Right ventricle myocardium inferior (tissue), 1 donor: ENCODE data around the gene C4orf50. TPM values are rescaled to one million over a fixed set of nuclear protein-coding genes. Genes with fewer than 3 reads are reported as not detected.
"Not testable (repeated sequence)": the region's sequence is repeated elsewhere in the genome, so short reads cannot be mapped to it uniquely, and the experiment has no call there.

Experiments used
- ATAC-seq: fragments of 200-7000 bp; cut with Tn5 transposase; one replicate; pipeline ENCODE4 v1.9.1; 2020; ENCODE audit warnings: mild to moderate bottlenecking, moderate library complexity
- DNase-seq: peaks from one replicate; pipeline ENCODE4 v3.0.0; 2021; ENCODE audit errors: missing footprints
- intact Hi-C: fragments of 100-400 bp; cut with DNase I; formaldehyde crosslinking; loops from one replicate; pipeline ENCODE4 v1.11.0; 2022
- total RNA-seq: library from RNA; stranded (reverse); fragmentation: NEBNext Ultra II Directional; extraction: Animal tissue kit (Norgen Biotek cat#: 25700); gene quantifications from one replicate; pipeline ENCODE4 v1.2.1, GENCODE V29; 2021
- donor health status: DM: no; HTN: yes; CAD: no; lungs with severe emphysema.

The C4orf50 gene
- total RNA-seq, 1 donor from 2014 or later = not detected

DNA sequence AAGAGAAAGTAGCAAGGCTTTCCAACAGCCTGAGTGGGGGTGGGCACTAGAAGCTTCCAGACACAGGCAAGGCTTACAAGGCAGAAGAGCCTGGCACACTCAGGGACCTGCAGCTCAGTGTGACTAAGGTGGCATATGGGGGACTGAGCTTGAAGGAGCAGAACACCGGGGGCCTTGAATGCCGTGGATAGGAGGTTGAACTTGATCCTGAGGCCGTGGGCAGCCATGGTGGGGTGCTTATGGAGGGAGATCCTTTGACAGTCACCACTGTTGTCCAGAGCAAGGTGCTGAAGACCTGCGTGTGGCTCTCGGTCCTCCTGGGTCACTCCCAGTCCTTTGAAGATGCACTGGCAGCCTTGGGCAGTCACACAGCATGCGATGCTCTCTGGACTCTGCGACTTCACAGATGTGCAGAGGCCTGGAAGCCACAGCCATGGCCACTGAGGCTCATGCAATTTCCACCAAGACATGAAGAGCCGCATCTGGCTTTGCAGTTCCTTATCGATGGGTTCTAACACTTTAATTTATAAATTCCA is 18.3 kb downstream of the C4orf50 start:
- intact Hi-C loops = loop anchor here (5.0 kb wide), 1 partner anchor 327 kb away; no protein-coding TSS in a partner anchor
- no peak for DNase-seq
- no peak for ATAC-seq

DNA sequence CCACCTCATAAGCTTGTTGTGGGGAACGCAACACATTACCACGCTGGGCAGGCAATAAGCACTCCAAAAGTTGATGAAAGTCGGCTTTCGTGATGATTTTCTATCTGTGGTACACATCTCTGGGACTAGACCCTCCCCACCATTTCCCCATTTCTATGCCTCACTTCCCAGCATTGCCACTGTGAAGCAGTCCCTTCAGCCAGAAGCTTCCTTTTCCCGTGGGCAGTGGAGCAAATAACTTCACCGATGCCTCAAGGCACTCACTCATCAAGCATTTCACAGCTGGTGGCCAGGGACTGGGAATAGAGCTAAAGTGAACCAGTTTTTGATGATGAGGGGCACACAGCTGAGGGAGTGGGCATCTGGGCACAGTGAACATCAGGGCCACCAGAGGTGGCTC is 18.9 kb downstream of the C4orf50 start:
- DNase-seq (no peak), ATAC-seq (no peak)
- intact Hi-C loops = no loop called here

DNA sequence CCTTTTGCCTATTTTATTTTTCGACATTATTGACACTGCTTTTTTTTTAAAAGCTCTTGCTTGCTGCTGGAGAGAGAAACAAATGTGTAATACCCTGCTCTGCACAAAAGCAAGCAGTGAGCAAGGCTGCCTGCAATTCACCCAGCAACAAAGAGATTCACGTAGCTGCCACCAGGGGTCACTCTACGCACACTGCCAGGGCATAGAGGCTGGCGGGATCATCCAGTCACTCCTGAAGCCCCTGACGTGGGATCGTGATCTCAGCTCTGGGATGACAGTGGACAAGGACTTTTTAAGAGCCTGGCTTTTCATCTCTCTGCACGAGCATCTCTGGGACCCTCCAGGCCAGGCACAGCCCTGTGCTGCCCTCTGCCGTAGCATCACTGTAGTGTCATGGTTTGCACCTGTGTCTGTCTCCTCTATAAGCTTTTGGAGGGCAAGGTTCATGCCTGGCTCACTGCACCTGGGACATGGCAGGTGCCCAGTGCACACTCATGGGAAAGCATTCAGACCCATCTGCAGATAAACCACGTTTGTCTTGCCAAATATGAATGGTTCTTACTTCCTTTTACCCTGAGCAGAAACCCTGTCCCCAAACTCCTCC is 19.8 kb downstream of the C4orf50 start:
- intact Hi-C loops = no loop called here
- DNase-seq (no peak), ATAC-seq (peak; percentile 63)

DNA sequence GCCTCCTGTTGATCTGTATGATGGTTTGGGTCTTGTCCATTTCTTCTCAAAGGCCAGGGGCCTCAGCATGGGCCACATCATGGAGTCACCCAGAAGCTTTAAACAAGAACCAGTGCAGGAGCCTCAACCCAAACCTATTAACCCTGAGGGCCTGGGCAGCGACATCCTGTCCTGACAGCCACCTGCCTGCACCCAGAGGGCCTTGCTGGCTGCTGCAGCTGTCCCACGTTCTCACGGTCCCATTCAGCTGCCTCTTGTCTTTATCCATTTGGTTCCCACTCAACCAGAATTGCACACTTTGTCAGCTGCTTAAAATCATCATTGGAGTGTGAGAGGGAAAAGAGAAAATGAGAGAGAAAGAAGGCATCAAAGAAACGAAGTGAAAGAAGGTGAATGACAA is 21.6 kb downstream of the C4orf50 start:
- ATAC-seq (no peak), DNase-seq (no peak)
- intact Hi-C loops = no loop called here

DNA sequence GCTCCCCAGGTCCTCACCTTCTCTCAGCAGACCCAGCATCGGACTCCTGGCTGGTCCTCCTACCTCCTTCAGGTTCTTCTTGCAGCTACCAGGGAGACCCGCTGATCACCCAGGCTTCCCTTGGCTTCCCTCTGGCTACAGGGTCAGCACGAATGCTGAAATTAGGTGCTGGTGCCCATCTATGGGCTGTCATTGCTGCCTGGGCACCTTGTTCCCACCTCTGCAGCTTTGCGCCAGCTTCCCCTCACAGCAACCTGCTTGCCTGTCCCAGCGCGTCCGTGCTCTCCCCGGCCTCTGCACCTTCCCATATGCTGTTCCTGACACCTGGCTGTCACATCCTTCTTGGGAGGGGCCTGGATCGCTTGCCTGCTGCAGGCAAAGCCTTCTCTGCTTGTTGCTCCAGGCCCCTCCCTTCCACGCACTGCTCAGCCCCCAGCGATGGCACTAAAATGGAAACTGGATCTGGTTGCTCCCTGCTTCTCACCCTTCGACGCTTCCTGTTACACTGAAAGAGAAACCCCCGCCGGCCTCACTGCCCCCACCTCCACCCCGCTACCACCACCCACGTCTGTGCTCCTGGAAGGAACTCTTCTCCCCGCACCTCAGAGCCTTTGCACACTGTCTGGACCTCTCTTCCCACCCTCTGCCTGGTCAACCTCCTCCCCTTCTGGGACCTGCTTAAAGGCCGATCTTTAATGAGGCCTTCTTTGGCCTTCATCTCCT is 22.2 kb downstream of the C4orf50 start:
- intact Hi-C loops = no loop called here
- ATAC-seq = no peak
- no peak for DNase-seq

DNA sequence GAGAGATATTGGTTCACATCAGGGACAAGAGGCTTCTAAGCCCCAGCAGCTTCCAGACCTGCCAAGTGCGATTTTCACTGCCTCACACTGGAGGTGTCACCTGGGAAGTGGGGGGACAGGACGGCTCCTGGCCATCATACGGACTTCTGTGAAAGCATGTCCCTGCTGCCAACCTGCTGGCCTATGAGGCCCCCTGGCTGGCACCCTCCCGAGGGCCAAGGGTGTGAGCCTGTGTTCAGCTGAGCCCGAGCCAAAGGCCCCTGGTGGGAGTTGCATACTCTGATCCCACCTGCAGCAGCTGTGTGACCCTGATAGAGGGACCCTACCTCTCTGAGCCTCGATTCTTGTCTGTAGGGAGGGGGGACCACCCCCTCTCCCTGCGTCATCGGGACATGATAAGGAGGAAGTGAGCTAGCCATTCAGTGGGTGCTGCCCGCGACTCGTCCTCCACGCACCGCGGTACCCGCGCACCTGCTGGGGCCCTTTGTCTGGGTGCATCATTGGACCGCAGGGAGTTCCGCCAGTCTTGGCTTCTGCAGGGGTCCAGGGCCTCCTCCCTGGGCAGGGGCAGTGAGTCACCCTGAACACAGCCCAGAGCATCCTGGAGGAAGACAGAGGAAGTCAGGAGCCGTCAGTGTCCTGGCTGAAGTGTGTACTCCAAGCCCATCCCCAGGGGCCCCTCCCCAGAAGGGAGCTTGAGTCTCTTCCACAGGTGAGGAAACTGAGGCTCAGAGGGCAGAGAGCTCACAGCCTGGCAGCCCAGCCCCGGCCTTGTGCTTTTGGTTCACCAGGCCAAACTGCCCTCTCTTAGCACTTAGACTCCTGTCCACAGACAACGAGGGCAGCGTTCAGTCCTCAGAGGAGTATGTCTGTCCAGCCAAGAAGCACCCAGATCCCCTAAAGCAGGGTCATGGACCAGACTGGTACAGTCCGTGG is 24.1 kb downstream of the C4orf50 start:
- DNase-seq (no peak), ATAC-seq (no peak)
- intact Hi-C loops = no loop called here

DNA sequence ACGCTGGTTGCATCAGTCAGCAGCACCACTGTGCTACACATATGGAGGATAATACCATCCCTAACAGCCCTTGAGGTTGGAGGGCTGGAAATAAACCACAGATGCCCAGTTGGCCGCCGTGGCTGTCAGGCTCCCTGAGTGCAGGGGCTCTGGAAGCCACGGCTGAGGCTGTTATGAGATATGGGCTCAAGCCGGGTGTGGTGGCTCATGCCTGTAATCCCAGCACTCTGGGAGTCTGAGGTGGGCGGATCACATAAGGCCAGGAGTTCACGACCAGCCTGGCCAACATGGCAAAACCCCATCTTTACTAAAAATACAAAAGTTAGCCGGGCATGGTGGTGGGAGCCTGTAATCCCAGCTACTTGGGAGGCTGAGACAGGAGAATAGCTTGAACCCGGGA is 24.9 kb downstream of the C4orf50 start:
- intact Hi-C loops, DNase-seq, ATAC-seq: not testable (repeated sequence)

DNA sequence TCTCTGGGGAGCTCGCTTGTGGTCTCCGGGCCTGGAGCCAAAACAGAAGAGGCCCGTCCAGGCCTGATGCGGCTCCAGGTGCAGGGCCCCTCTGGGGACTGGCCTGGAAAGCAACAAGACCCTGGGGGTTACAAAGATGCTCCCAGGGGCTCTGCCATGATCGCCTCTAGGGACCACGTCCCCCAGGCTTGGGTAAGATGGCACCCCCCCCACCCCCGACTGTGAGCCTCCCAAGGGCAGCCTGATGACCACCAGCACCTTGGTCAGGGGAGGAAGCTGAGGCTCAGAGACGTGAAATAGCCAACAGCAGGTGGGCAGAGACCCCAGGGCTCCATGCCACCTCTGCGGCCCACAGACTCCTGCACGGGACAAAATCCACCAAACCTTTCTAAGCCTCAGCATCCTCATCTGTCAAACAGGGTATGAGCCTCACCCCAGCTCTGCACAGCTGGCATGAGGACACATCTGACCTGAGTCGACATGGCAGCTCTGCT is 25.4 kb downstream of the C4orf50 start:
- intact Hi-C loops = no loop called here
- ATAC-seq = no peak

DNA sequence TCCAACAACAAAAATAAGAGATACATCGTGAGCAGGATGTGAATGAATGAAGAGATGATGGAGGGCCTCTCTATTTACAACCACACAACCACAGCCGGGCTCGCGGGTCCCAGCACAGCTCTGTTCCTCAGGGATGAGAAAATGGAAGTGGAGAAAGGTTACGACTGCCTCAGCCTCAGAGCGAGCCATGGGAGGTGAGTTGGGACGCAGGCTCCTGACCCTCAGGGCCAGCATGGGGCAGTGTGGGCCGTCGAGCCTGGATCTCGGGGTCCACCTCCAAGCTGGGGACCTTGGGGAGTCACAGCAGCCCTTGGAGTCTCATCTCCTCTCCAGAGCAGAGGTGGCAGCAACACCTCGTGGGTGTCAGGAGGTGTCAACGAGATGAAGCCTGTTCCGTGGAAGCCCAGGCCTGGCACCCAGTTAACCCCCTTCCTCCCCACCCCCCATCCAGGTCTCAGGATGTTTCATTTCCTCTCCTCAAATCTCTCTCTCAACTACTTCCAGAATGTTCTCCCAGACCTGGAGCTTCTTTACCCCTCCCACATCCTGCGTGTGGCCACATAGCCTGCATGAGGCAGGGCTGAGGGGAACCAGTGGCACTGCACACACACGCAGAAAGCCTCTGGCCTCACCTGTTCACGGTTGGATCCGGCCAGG is 25.9 kb downstream of the C4orf50 start:
- intact Hi-C loops = no loop called here
- DNase-seq = no peak
- ATAC-seq = no peak

More for the DNA sequence above, 25.4 kb downstream of the C4orf50 start:
- DNase-seq = no peak

DNA sequence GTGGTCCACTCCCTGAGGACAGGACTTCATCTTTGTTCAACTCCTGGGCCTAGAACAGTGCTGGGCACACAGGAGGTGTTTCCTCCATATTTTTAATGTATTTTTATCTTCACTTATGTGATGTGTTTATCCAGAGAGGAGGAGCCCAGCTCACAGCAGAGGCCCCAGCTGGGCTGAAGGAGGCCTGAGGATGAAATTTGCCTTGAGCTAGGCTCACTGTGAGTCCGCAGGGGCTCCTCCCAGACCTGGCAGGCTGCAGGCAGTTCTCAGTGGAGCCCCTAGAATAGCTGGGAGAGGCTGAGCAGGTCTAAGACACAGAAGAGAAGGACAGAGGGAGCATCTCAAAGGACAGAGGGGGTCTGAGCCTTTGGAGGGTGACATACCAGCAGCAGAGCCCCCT is 26.8 kb downstream of the C4orf50 start:
- DNase-seq (no peak), ATAC-seq (no peak)
- intact Hi-C loops = no loop called here

DNA sequence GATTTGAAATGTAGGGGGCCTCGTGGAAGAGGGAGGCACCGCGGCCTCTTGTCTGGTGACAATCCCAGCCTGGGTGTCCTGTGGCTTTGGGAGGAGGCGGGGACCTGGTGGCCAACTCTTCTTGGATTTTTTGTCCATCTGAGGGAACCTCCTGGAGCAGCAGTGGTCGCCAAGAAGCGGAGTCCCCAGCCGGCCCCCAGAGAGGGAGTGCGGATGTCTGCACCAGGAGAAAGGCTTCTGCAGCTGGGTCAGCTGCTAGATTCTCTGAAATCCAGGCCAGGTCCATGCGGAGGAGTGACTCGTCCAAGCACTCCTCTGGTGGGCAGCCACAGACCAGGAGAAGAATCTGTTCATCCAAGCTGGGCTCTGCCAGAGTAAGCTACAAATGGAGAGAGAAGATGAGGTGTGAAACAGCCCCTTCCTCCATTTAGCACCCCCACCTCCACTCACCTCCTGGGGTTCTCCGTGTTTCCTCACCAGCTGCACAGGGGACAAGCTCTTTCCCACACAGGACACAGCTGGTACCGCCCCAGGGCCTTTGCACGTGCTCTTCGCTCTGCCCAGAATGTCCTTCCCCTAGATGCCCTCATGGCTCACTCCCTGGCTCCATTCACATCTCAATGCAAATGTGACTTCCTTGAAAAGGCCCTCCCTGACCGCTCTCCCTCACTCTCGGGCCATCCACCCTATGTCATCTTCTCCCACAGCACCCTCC is 27.6 kb downstream of the C4orf50 start:
- intact Hi-C loops = no loop called here
- DNase-seq (no peak), ATAC-seq (peak; percentile 16)

DNA sequence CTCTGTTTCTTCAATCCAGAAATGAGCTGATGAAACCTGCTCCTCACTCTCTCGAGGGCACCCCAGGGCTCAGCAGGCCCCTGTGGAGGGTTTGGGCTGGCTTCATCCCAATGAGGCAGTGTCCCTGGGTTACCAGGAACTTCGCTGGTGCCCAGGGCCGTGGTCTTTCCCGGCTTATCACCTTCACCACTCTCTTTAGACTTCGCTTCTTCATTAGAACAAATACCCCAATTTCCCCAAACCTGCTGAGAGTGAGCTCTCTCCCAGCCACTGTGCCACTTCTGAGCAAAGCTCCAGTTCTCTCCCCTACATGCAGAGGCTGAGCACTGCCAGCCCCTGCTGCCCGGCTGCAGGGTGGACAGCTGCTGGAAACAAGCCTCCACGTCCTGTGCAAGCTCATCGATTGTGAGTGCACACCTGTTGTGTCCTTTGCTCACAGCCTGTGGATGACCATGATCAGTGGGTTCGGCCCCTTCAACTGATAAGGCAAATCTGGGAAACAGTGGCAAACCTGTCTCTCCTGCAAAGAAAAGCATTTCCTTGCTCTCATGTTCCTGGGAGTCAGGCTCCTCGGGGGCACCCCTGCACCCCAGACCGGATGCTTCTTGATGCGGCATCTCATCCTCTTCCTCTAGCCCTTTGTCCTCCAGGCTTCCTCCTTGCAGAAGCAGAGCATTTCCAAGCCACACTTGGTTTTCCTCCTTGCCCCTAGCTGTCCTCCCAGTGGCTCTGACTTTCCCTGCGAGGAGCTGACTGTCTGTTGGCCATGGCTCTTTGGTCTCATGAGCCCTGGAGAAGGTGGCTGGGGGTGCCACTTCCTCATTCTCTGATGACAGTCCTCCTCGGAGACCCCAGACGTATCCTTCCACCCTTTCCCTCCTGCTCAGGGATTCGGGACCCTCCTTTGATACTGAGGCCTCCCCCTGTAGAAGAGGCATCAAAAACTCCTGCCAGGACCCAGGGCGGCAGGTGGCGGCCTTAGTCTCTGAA is 28.7 kb downstream of the C4orf50 start:
- ATAC-seq (no peak), DNase-seq (no peak)
- intact Hi-C loops = no loop called here

DNA sequence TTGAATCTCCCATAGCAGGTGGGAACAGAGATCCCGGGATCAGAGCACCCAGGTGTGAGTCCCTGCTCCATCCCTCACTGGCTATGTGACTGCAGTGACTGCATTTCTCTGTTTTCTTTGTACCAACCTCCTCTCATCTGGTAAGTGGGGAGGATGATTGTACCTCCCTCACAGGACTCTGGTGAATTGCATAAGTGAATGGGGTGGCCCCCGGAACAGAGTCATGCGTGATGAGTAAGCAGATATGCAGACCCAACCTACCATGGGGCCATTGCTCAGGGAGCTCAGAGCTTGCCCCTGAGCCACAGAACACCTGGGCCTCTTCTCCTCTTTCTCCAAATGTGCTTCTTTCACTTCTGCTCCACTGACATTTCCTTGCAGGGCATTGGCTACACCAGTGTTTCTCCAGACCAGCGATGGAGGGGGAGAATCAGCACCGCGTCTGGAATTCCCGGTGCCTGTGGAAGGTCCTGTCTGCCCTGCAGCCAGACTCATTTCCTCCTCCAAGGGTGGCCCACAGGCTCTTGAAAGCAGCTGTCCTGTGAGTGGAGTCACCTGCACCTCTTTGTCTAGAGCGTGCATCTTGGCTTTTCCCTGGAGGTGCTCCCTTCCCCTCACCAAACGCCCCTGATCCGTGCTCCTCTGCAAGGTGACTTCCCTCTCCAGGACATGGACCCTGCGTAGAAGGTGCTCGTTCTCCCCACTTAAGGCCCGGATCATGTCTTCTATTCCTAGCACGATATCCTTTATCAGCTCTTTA is 30.0 kb downstream of the C4orf50 start:
- no peak for DNase-seq
- no peak for ATAC-seq
- intact Hi-C loops = no loop called here

DNA sequence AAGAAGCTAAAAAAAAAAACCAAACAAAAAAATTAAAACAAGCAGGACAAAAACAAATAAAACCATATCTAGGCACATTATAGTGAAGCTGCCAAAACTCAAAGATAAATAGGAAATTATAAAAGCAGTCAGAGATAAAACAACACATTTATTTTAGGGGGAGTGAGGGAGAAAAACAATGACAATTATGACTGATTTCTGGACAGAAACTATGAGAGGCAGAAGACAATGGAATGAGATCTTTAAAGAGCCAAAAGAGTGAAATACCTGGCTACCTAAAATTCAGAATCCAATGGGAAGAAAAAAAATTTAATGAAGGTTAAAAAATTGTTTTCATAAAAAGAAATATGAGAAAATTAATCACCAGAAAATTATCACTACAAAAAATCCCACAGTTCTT is 33.4 kb downstream of the C4orf50 start:
- DNase-seq (no peak), ATAC-seq (no peak)
- intact Hi-C loops = no loop called here

DNA sequence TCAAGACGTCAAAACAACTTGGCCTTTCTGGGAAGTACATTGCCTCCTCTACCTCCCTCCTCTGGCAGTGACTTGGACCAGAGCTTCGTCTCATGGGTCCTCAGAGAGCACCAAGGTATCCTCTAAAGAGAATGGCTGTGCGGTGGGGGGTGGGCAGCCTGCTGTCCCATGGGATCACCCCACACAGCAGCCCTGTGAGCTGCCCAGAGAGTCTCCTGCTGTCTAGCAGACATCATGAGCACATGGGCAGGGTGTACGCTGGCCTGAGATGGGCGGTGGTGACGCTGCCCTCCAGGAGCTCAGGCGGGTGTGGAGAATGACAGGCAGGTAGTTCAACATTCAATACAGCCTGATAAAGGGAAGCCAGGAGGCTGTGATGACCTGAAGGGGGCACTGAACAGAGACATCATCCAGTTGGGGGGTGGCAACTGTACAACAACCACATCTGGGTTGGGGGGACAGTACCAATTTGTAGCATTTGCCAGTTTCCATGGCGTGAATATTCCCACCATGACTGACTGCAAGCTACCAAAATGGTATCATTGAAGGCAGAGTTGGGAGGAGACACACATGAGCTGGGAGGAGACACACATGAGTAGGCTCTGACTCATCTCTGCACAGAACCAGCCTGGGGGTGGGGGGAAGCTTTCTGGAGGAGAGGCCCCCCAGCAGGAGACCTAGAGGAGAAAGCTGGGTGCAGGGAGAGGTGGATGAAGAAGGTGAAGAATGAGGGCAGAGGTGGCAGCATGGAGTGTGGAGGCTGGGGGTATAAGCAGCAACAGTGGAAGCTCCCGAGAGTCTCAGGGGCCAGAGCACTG is 35.9 kb downstream of the C4orf50 start:
- ATAC-seq (no peak), DNase-seq (no peak)
- intact Hi-C loops = no loop called here
